ENCODE results near the gene PLEKHA3.

- TF ChIP-seq, protein P1, sequence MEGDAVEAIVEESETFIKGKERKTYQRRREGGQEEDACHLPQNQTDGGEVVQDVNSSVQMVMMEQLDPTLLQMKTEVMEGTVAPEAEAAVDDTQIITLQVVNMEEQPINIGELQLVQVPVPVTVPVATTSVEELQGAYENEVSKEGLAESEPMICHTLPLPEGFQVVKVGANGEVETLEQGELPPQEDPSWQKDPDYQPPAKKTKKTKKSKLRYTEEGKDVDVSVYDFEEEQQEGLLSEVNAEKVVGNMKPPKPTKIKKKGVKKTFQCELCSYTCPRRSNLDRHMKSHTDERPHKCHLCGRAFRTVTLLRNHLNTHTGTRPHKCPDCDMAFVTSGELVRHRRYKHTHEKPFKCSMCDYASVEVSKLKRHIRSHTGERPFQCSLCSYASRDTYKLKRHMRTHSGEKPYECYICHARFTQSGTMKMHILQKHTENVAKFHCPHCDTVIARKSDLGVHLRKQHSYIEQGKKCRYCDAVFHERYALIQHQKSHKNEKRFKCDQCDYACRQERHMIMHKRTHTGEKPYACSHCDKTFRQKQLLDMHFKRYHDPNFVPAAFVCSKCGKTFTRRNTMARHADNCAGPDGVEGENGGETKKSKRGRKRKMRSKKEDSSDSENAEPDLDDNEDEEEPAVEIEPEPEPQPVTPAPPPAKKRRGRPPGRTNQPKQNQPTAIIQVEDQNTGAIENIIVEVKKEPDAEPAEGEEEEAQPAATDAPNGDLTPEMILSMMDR (IDR thresholded peaks at IDR 0.05), result no peak
- no peak for TF ChIP-seq POLR2AphosphoS5 (IDR thresholded peaks at IDR 0.05)
- no peak for TF ChIP-seq POLR2A (IDR thresholded peaks at IDR 0.05)
- no peak for TF ChIP-seq EP300 (IDR thresholded peaks at IDR 0.05)
Measured at GRCh38 chr2:178469219-178469849, 10.9 kb upstream of the PLEKHA3 start.

Data from stomach (tissue), 4 donors.